ENCODE data around the gene GIMD1.
"Not testable (repeated sequence)": the region's sequence is repeated elsewhere in the genome, so short reads cannot be mapped to it uniquely, and the experiment has no call there.

GIMD1 gene

DNA sequence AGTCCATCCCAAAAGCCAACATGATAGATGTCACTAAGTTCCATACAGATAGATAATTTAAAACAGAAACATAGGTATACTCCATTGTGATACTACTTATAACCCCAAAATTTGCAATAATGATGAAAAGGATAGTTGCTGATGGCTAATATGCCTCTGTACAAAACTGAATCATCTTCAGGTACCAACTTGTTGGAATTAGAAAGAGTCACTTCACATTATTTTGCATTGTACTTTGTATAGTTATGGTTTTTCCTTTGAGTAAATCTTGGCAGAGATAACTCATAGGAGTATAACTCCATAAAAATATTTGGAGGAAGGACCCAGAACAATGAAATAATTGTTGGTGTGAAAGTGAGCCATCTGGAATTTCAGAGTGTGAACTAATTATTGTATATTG lies 17.6 kb downstream of the GIMD1 start:
- no peak for DNase-seq (ENCODE audit: low read depth)

GRCh38 chr4:106347167-106347566 lies 21.4 kb downstream of the GIMD1 start:
- DNase-seq (ENCODE audit: low read depth) = no peak

DNA sequence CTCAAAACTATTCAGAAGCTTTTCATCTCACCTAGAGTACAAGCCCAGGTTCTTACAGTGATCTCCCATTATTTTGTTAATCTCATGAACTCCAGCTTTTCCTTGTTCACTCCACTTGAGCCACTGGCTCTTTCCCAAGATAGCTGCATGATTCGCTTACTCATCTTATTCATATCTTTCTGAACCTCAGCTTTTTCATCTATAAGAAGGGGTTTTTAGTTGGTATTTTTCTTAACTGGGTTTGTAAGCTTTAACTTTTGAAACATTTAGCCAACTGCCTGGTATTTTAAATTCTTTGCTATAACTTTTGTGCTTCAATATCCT lies 24.0 kb downstream of the GIMD1 start:
- no peak for DNase-seq (ENCODE audit: low read depth)

DNA sequence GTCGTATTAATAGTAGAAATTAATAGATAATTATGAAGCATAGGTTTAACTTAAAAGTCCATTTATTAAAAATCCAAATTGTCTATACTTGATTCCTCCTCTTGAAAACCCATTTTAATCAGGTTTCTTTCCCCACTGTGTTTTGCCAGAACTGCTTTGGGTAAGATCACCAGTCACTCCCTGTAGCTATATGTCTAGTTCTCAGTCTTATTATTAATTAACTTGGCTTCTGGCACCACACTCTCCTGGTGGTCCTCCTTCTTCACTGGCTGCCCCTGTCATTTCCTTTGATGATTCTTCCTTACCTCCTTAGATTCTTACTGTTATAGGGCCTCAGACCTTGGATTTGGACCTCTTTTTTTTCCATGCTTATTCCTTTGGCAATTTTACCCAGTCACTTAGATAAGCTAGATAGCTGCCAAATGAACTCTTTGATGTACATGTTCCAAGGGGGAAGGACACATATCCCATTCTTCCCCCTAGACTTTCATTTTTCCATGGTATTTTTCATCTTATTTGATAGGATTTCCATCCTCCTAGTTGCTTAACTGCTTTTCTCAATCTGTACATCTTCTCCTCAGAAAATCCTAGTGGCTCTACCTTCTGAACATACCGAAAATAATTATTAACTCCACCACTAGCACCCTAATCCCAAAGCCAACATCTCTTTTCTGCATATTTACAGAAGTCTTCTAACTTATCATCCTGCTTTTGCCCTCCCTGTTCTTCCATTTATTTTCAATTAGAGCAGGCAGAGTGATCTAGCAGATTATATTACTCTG lies 24.5 kb downstream of the GIMD1 start:
- DNase-seq (ENCODE audit: low read depth) = no peak

- DNase-seq (ENCODE audit: low read depth) = no peak
Measured at GRCh38 chr4:106340774-106341173, 27.8 kb downstream of the GIMD1 start.

- no peak for DNase-seq (ENCODE audit: low read depth)
Measured at GRCh38 chr4:106339431-106339830, 29.1 kb downstream of the GIMD1 start.

- no peak for DNase-seq (ENCODE audit: low read depth)
Measured at GRCh38 chr4:106338671-106339070, 29.9 kb downstream of the GIMD1 start.

GRCh38 chr4:106337916-106338315 lies 30.7 kb downstream of the GIMD1 start:
- no peak for DNase-seq (ENCODE audit: low read depth)

GRCh38 chr4:106336618-106337017 lies 32.0 kb downstream of the GIMD1 start:
- no peak for DNase-seq (ENCODE audit: low read depth)

DNA sequence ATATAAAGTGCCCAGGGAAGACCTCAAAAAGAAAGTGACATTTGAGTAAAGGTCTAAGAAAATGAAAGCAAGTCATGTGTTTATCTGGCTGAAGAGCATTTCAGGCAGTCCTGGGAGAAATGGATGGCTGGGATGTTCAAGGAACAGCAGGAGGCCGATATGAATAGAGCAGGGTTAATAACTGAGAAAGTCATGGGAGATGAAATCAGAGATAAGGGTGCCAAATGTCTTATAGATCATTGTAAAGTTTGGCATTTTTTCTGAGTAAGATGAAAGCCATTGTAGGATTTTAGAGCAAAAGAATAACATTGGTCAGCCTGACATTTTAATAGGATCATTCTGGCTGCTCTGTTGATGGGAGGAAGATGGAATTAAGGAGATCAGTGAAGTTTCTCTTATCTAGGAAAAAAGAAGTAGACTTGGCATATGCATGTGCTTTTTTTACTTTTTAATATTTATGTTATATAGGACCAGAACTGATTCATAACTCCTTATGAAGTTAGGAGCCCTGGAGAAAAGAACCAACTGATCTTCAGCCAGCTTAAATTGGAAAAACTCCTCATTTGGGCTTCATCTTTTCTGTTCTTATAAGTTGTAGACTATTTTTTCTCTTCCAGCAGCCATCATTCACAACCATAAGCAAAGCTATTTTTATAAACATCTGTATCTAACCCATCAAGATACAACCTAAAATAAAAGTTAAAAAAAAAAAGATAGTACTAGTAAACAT lies 33.7 kb downstream of the GIMD1 start:
- DNase-seq (ENCODE audit: low read depth) = no peak

GRCh38 chr4:106333186-106333585 lies 35.4 kb downstream of the GIMD1 start:
- DNase-seq (ENCODE audit: low read depth) = no peak

GRCh38 chr4:106329041-106329618 lies 39.4 kb downstream of the GIMD1 start:
- no peak for DNase-seq (ENCODE audit: low read depth)

DNA sequence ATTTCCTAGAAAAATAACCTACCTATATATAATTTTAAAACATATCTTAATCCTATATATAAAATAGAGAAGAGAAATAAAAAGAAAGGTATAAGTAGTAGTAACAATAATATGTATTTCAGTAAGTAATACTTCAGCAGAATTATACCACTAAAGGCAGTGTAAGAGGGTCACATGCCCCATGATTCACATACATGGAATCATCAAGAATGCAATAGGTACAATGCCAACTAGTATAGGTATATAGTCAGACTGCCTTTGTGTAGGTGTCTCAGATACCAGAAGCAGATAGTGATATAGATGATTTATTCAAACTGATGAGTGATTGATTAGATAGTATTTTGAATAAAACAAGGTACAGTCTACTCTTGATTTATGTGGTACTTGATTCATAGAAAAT lies 42.8 kb downstream of the GIMD1 start:
- no peak for DNase-seq (ENCODE audit: low read depth)

DNA sequence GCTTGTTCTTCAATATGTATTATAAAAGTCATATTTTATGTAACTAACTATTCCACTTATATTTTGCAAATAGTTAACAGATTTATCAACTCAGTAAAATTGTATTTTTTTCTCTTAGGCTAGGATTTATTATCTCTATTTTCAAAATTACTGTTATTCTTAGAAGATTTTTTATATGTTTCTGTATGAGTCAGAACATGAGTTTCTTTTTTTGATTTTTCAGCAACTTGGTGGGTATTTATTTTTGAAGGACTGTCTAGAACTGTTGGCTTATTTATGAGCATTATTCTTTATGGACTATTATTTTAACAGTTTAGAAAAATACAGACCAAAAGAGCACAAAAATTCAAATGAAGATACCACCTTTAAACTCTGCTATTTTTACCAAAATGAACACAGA lies 45.5 kb downstream of the GIMD1 start:
- no peak for DNase-seq (ENCODE audit: low read depth)

GRCh38 chr4:106321814-106322213 lies 46.8 kb downstream of the GIMD1 start:
- DNase-seq (ENCODE audit: low read depth) = not testable (repeated sequence)

- not testable (repeated sequence) for DNase-seq (ENCODE audit: low read depth)
Measured at GRCh38 chr4:106321168-106321567, 47.4 kb downstream of the GIMD1 start.

- no peak for DNase-seq (ENCODE audit: low read depth)
Measured at GRCh38 chr4:106320235-106320634, 48.3 kb downstream of the GIMD1 start.

DNA sequence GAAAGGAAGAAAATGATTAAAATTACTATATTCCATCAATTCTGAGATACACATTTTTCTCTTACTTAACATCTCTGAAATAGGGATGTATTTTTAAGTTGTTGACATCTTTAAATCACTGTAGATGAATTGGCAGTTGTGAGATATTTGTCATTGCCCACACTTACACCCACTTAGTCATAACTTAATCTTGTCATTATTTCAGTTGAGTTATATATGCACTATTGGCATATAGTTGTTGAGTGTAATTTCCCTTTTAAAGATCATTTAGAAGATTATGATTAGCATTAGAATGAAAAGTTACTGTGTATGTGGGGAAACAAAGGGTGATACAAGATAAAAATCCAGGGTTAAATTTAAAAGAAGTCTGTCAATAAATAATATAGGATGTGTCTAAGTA lies 50.1 kb downstream of the GIMD1 start:
- DNase-seq (ENCODE audit: low read depth) = no peak

DNA sequence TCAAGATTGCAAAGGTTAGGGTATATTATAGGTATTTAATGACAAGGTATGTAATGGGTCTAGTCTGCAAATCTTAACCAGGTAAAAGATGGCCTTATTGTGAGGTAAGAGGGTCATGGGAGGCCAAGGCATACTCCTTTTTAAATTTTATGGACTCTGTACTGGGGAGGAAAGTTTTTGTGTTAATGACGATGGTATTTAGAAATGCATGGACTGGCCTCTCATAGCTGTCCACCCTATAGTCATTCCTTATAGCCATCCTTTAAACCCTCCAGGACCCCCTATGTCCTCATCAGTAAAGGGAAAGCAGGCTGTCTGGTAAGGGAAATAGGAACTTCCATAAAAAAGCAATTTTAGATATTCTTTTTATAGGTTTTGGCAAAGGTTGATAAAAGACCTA lies 50.8 kb downstream of the GIMD1 start:
- DNase-seq (ENCODE audit: low read depth) = no peak

- DNase-seq (ENCODE audit: low read depth) = no peak
Measured at GRCh38 chr4:106316773-106317409, 51.7 kb downstream of the GIMD1 start.

- peak; percentile 75 for DNase-seq (ENCODE audit: low read depth)
Measured at GRCh38 chr4:106315968-106316772, 52.4 kb downstream of the GIMD1 start, which contains the start of the genes AIMP1 and TBCK. AIMP1 (plus strand) TSS chr4:106316550; CDS start chr4:106325010, 8,460 bp downstream. TBCK (minus strand) TSS chr4:106316209; CDS start chr4:106308960, 7,249 bp downstream.

DNA sequence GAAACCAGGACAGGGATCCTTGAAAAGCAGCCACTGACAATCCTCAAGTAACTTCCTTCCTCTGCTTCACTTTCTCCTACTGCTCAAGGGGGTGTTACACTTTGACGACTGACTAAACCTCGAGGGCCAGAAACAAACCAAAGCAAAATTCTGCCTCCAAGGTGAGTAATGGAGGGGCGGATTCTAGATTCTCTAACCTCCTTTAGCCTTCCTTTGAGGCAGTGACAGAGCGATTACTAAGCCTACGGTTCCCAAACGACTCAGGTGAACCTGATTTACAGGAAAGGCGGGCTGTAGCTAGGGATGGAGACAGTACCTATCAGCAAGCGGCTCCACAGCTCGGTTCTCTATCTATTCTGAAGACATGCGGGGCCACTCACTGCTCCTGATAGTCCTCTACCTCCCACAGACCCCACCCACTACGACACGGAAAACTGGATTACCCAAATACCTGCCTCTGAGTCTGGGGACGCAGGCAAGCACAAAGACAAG lies 53.1 kb downstream of the GIMD1 start:
- DNase-seq (ENCODE audit: low read depth) = no peak
